Stimulated activated CD8-positive, alpha-beta memory T cell treated with anti-CD3 and anti-CD28 coated beads, Interleukin-7, amount 100 ng/mL, for 1 hour (primary cell): ENCODE data around the gene PHLDA1.

Experiments used
- DNase-seq, 2 donors: peaks; one replicate each; pipeline ENCODE4 v3.0.0-alpha.2; 2020; ENCODE audit warnings: low read depth in 2 of 2

Gene PHLDA1

DNA sequence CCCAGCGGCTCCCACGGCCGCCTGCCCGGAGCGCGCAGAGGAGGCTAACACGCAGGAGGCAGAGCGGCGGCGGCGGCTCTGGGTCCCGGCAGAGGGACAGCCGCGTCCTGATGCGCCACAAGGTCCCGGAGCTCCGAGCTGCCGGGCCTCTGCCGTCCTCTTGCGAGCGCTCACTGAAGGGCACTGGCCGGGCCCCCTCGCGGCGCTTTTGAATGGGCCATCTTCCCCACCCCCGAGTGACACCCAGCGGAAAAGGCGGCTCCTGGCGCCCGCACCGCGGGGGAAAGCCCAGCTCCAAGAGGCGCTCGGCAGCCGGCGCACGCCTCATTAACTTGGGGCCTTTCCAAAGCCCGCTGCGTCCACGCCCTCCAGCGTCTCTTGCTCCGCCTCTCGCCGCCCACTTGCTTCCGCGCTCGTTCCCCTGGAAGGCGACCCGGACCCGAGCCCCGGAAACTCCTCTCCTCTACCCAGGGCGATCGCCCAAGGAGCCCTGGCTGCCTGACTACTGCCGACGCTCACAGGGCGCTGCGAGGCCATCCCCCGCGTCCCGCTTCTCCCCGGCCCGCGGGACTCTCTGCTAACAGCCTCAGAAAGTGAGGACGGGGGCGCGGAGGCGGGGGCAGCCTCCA is at the start of gene PHLDA1:
Gene PHLDA1 (minus strand): TSS at position 363 of the 629 bp plus-strand sequence.
- DNase-seq, result peak; percentile 85 to 88

DNA sequence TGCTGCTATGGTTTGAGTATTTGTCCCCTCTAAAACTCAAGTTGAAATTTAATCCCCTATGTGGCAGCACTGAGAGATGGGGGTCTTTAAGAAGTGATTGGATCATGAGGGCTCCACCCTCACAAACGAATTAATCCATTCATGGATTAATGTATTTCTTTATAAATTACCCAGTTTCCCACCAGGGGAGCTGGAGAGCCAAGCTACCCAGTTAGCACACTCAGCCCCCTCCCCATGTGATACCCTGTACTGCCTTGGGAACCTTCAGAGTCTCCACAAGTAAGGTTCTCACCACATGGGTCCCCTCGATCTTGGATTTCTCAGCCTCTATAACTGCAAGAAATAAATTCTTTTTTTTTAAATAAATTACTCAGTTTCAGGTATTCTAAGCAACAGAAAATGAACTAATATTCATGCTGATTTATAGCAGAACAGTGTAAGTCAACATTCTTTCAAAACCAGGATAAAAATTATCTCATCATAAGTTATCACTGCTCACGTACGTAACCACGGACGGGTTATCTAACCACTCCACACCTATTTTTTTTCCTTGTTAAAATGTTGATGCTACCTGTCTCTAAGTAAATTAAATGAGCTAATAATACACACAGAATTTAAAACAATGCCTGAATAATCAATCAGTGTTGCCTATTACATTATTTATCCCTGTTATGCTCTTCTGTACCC is 49.3 kb upstream of the PHLDA1 start:
- DNase-seq, result no peak

DNA sequence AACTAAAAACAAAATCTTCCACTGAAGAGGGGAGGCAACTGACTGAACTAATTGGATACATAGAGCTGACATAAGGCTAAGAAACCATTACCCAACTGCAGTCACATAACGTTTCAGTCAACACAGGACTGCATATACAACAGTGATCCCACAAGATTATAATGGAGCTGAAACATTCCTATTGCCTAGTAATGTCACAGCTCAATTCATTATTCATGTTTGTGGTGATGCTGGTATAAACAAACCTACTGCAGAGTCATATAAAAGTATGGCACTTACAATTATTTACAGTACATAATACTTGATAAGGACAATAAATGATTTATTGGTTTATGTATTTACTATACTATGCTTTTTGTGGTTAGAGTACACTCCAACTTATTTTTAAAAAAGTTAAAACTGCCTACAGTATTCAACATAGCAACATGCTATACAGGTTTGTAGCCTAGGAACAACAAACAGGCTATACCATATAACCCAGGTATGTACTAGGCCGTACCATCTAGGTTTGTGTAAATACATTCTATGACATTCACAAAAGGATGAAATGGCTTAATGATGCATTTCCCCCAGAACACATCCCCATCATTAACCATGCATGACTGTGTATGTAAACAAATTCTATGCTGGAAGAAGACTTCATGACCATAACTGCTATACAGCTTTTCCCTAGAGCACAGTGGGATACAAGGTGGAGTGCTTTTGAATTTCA is 48.6 kb upstream of the PHLDA1 start:
- no peak for DNase-seq

DNA sequence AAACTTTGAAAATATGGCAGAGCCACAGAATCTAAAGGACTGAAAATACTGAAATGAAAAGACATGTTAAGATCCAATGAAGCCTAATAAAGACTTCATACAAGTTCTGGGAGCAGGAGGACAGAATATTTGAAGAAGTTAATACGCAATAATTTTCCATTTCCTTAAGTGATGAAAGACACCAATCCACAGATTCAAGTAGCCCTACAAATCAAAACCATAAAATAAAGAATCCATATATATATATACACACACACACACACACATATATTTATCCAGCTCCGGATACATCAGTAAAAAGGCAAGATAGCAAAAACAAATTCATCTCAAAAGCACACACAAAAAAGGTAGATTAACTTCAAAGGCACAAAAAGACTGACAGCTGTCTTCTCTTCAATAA is 47.2 kb upstream of the PHLDA1 start:
- no peak for DNase-seq

DNA sequence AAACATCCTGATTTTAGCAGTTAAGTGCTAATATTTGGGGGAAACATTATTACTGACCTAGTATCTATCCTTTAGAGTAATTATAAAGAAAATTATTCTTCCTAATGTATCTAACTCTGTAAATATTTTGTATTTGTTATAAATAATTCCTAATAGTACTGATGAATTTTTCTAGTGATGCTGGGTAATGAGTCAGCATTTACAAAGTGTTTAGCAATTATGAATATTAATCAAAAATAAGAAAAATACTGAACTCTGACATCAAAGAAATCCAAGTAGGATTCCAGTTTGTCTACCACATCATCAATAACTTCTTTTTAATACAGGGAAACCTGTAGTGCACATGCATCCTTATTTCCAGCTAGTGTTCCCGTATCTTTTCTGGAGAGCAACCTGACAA is 43.9 kb upstream of the PHLDA1 start:
- DNase-seq, result no peak

DNA sequence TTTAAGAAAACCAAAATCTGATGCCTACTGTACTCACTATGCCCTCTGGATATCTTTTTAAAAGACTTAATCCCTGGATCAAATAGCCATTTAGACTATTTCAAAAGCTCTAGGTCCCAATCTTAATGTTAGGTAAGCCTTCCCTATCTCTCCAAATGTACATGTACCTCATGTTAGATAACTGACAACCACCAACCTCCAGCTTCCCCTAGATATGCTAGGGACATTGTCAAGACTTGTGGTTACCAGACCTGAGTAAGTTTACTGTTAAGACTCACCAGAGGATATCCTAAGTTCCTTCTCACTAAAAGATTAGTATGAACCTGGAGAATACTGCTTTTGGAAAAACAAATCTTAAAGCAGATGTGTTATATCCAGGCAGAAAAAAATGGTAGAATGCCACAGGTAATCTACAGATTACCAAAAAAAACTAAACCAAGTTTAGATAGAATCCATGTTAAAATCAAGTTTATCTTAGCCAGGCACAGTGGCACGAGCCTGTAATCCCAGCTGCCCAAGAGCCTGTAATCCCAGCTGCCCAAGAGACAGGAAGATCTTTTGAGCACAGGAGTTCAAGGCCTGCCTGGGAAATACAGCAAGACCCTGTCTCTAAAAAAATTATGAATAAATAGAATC is 43.2 kb upstream of the PHLDA1 start:
- DNase-seq, result no peak

DNA sequence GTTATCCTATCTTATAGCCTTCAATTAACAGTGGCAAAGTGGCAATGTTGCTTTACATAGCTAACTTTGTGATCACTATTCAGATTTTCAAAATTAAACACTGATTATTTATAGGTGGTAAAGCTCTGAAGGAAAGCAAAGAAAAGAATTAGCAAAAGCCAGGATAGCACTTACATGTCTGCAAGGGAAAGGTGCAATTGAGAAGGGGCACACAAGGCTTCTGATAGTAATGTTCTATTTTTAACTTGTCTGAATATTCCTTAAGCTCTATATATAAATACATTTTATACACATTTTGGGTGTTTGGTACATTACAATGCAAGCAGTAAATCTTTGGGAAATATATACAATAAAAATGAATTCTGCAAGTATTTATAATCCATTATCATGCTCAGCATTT is 42.0 kb upstream of the PHLDA1 start:
- DNase-seq, result no peak

DNA sequence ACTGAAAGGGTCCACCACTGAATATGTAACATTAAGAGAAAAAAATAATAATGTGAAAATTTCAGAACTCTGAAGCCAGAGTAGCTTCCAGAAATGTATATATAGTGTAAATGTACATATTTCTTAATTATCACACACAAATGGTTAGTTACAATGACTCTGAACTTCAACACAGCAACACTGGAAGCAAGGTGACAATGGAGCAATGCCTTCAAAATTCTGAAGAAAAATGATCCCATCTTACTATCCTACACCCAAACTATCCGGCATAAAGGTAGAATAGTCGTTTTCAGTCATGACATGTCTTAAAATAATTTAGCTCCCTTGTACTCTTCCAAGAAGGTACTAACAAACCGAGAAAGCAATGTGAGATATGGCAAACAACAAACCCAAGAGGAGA is 41.0 kb upstream of the PHLDA1 start:
- no peak for DNase-seq

DNA sequence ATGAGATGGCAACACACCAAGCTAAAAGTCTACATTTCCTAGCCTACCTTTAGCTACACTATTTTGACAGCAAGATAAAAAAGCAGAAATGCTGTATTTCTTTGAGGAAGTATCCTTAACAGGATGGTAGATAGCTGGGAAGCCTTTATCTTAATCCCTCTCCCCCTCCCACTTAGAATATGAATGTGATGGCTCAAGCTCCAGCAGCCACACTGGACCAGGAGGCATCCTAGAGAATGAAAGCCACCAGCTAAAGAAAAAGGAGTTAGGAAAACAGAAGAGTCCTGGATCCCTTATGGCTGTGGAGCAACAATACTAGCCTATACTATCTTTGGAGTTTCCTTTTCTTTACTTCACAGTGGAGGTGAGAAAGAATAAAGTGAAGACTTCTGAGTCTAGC is 37.8 kb upstream of the PHLDA1 start:
- DNase-seq, result no peak

DNA sequence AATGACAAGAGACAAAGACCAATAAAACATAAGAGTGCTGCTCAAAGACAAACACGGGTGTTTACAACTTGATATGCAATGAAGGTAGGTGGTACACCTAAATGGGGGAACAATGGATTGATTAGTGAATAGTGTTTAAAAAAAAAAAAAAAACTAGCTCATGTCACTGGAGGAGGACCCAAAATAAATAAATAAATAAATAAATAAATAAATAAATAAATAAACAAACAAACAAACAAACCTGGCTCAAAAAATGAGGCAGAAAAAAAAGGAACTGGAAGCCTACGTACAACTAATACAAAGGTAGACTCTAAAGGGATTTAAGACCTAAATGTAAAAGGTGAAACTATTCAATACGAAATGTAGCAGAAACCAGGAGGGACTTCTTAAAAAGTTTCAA is 34.3 kb upstream of the PHLDA1 start:
- no peak for DNase-seq

DNA sequence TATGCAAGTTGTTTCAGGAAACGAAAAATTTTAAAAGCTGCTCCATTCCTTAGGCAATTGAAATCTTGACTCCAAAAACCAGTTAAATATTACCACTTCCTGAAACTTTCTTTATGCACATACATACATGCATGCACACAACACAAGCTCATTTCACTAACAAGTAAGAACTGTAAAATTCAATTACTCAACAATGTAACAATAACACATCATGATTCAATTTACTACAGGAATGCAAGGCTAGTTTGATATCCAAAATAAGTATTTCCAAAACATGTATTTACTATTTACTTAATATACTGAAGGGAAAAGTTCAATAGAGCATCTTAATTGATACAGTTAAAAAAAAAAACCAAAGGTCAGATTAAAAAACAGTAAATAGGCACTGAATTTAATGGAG is 33.3 kb upstream of the PHLDA1 start:
- no peak for DNase-seq

DNA sequence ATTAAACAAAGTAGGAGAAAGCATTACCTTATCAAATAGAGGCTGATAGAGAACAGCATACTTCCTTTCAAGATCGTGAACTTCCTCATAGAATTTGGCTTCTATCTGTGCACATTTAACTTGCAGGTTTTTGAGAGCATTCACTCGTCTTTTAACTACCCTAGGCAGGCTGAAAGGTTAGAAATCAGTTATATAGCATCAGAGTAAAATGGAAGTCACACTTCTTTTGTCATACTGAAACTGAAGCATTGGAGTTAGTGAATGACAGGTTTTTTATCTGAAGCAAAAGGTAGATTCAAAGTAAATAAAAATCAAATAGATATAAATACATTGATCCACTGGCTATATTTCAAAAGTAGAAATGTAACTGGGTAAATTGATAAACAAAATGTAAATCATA is 28.5 kb upstream of the PHLDA1 start:
- no peak for DNase-seq

DNA sequence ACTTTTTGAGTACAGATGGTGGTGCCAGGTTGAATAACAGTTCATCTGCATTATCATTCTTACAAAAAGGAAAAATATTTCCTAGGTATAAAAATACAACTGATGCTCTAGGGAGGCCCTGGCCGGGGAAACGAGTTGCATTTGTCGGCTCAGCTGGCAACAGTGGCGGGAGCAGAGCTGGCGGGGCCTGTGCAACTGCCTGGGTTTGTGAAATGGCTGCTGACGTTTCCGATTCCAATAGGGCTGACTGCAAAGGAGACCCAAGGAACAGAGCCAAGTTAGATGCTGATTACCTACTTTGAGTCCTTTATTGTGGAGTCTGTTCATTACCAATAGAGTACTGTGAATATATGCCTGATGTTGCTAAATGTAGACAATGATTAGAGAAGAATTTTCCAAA is 25.8 kb upstream of the PHLDA1 start:
- DNase-seq, result no peak

DNA sequence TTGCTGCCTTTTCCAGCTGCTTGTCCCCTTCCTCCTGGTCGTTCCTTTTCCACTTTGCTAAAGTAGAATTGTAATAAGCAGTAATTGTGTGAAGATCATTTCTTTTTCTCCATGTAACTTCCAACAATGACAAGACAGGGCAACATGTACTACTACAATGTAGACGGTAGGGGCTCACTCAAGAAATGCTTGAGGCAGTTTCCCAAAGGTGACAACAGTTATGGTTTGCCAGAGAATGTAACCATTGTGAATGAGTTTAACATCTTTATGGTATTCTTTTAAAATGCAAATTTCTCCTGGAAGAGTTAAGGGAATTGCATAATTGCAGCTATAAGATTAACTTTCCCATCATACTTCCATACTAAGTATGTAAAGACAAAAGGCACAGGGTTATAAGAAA is 23.8 kb upstream of the PHLDA1 start:
- DNase-seq, result no peak

DNA sequence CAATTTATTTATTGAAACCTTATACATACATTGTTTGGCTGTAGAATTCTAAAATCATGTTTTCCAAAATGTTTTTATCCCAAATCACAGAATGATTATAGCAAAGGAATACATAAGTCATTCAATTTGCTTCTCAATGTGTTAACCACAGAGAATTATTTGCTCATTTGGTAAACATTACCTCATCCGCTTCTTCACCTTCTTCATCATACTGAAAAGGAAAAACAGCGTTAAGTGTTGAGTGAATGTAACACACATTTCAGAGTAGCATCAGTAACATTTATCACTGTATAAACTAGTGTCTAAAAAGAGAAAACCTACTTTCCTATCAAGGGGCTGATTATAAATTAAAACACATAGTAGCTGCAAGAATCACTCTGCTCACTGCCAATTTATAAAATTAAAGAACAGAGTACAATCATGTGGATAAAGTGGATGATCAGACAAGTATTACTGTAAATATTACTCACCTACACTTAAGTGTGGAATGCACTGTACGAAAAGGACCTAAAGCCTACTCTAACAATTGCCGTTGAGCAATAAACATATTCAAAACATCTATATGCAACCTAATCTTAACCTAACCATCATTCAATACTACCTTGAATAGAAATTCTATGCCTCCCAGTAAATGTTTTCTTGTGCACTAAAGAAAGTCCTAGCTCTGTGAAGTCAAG is 18.1 kb upstream of the PHLDA1 start:
- no peak for DNase-seq

DNA sequence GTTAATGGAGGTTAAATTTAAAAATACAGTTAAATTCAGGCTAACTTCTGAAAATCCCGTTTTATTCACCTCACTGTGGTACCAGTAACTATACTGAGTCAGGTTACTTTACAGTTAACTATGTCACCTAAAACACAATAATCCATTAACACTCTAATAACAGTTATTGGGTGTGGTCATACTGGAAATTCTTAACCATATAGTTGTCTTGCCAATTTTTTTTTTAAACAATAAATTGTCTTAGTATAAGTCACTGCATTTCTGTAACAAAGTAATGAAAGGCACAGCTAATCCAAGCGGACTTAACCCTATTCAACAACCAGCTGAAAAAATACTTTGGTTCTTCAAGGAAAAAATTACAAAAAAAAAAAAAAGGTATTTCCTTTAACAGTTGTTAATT is 16.2 kb upstream of the PHLDA1 start:
- no peak for DNase-seq

DNA sequence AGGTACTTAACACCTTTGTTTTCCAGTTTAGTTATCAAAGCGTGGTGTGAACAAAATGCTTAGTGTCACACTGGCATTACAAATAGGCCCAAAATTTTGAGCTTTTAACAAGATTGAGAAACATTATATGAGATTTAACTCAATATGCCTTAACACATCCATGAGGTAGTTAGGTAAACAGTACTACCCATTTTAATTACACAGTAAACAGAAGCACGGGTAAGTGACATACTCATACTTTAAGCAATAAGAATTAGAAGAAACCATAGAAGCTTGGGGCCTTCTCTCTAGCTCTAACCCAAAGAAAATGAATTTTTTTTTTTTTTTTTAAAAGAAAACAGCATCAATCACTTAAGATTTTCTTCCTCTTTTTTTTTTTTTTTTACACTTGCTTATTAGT is 15.5 kb upstream of the PHLDA1 start:
- no peak for DNase-seq

DNA sequence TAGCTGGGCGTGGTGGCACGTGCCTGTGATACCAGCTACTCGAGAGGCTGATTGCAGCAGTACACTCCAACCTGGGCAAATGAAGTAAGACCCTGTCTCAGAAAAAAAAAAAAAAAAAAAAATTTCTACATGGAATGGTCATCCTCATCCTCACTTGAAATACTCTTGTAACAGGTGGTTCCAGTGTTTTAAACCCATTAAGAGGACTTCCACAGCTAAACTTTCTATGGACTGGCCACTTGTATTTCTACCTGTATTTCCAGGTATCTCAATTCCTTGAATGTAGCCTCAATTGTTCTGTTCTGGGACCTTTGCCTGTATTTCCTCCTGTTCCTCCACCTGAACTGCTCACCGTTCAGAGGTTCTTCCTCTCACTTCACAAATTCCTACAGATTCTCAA is 11.8 kb upstream of the PHLDA1 start:
- no peak for DNase-seq

DNA sequence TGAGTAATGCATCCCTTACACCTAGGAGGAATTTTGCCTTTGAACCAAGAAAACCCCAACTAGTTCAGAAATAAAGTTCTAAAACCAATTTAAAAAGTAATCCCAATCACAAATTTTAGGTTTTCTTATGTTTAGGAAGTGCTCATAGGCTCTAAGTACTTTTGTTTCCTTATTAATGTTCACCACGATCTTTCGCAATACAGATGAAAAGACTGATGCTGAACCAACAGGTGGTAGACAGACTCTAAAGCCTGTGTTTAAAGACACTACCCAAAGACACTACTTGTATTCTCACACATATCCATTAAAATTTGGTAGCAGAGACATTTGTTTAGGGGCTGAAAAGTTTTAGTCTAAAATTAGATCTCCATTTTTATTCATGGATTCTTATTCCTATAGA is 10.6 kb upstream of the PHLDA1 start:
- no peak for DNase-seq

DNA sequence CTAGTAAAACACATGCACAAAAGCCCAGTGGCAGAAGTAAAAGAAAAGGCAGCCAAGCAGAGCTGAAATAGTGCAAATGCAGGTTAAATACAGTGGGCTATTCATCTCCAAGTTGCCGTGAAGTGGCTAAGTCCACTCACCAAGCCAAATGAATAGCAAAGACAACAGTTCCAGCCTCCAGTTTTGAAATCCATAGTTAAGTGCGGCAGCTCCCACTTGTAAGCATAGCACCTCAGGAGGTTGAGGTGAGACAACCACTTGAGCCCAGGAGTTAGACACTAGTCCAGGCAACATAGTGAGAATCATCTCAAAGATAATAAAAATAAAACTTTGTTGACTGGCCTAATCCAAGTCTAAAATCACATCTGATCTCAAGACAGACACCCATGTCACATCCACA is 9.8 kb upstream of the PHLDA1 start:
- DNase-seq, result no peak

DNA sequence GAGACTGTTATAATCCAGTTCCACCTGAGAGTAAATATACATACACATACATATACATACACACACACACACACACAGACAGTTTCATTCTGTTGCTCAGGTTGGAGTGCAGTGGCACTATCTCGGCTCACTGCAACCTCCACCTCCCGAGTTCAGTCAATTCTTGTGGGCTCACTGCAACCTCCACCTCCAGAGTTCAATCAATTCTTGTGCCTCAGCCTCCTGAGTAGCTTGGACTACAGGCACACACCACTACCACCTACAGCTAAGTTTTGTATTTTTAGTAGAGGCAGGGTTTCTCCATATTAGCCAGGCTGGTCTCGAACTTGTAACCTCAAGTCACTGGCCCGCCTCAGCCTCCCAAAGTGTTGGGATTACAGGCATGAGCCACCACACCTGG is 8.9 kb upstream of the PHLDA1 start:
- DNase-seq, result no peak

DNA sequence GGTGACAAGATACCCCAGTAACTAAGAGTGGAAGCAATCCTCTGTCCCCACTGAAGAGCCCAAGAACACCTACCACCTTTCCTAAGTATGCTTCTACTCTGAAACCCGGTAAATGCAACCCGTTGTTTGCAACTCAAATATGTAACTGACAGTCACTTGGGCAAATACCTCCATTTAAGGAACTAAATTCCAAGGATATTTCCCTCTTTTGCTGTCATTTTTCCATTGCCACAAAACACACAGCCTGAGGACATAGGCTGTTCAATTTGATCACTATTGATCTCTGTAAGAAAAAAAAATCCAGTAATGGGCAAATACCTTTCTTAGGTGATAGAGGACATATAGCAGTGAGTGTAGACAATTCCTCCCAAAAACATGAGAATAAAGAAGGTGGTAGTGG is 6.6 kb upstream of the PHLDA1 start:
- no peak for DNase-seq
